ENCODE results near the gene LDLRAD4.

Gene LDLRAD4

GRCh38 chr18:13382954-13383827 is 164.6 kb downstream of the LDLRAD4 start:
- DNase-seq (ENCODE audit: low read depth in 3 of 3): no peak

- DNase-seq (ENCODE audit: low read depth in 3 of 3): no peak
These were observed 168.6 kb downstream of the LDLRAD4 start for GRCh38 chr18:13386891-13387801.

GRCh38 chr18:13387855-13388548 is 169.4 kb downstream of the LDLRAD4 start:
- DNase-seq (ENCODE audit: low read depth in 3 of 3): no peak

- DNase-seq (ENCODE audit: low read depth in 3 of 3): no peak
These were observed 170.3 kb downstream of the LDLRAD4 start for GRCh38 chr18:13388586-13389490.

GRCh38 chr18:13389491-13390131 is 171.1 kb downstream of the LDLRAD4 start:
- no peak for DNase-seq (ENCODE audit: low read depth in 3 of 3)

GRCh38 chr18:13390196-13390595 is 171.6 kb downstream of the LDLRAD4 start:
- no peak for DNase-seq (ENCODE audit: low read depth in 3 of 3)

GRCh38 chr18:13390711-13391110 is 172.2 kb downstream of the LDLRAD4 start:
- no peak for DNase-seq (ENCODE audit: low read depth in 3 of 3)

GRCh38 chr18:13392029-13392750 is 173.6 kb downstream of the LDLRAD4 start:
- DNase-seq (ENCODE audit: low read depth in 3 of 3): no peak

- no peak for DNase-seq (ENCODE audit: low read depth in 3 of 3)
These were observed 174.3 kb downstream of the LDLRAD4 start for GRCh38 chr18:13392899-13393298.

- DNase-seq (ENCODE audit: low read depth in 3 of 3): no peak
These were observed 174.8 kb downstream of the LDLRAD4 start for GRCh38 chr18:13393338-13393737.

- no peak for DNase-seq (ENCODE audit: low read depth in 3 of 3)
These were observed 176.2 kb downstream of the LDLRAD4 start for GRCh38 chr18:13394801-13395200.

- no peak for DNase-seq (ENCODE audit: low read depth in 3 of 3)
These were observed 177.0 kb downstream of the LDLRAD4 start for GRCh38 chr18:13395577-13395976.

GRCh38 chr18:13397504-13398163 is 179.1 kb downstream of the LDLRAD4 start:
- DNase-seq (ENCODE audit: low read depth in 3 of 3): no peak

GRCh38 chr18:13398631-13399030 is 180.1 kb downstream of the LDLRAD4 start:
- DNase-seq (ENCODE audit: low read depth in 3 of 3): no peak

GRCh38 chr18:13399511-13399910 is 181.0 kb downstream of the LDLRAD4 start:
- DNase-seq (ENCODE audit: low read depth in 3 of 3): no peak

GRCh38 chr18:13400636-13401315 is 182.2 kb downstream of the LDLRAD4 start:
- DNase-seq (ENCODE audit: low read depth in 3 of 3): no peak

GRCh38 chr18:13401404-13401803 is 182.8 kb downstream of the LDLRAD4 start:
- no peak for DNase-seq (ENCODE audit: low read depth in 3 of 3)

GRCh38 chr18:13401826-13402225 is 183.3 kb downstream of the LDLRAD4 start:
- DNase-seq (ENCODE audit: low read depth in 3 of 3): no peak
